SK-N-MC (cell line): ENCODE measurements around the gene RANBP17.
"Not testable (repeated sequence)": the region's sequence is repeated elsewhere in the genome, so short reads cannot be mapped to it uniquely, and the experiment has no call there.

Source experiments
- DNase-seq: peaks from one replicate; pipeline ENCODE4 v3.0.0-alpha.2; 2011; ENCODE audit warnings: low read depth, low spot score
- H3K27ac ChIP-seq: fragments of 200-600 bp; sonication (generic); 2 replicates; pipeline ENCODE4 v1.5.1; 2016; ENCODE audit warnings: mixed run types
- H3K36me3 ChIP-seq: fragments of 200-600 bp; sonication (generic); 2 replicates; pipeline ENCODE4 v1.6.1; 2017; ENCODE audit warnings: antibody characterized with exemption, low read length, mixed read lengths; ENCODE audit not compliant: insufficient read depth
- H3K4me3 ChIP-seq: fragments of 200-600 bp; sonication (generic); 2 replicates; pipeline ENCODE4 v1.5.1; 2016
- H3K9ac ChIP-seq: fragments of 200-600 bp; sonication (generic); 2 replicates; pipeline ENCODE4 v1.8.0; 2017; ENCODE audit warnings: mixed run types, mixed read lengths; ENCODE audit not compliant: insufficient read length
- H3K9me3 ChIP-seq: fragments of 200-600 bp; sonication (generic); 2 replicates; pipeline ENCODE4 v1.6.1; 2017; ENCODE audit warnings: low read depth, mild to moderate bottlenecking, antibody characterized with exemption, low read length, moderate library complexity, mixed read lengths
- EZH2 ChIP-seq: fragments of 200-600 bp; sonication (generic); IDR thresholded peaks from one replicate; pipeline ENCODE4 v1.6.1; 2017; ENCODE audit warnings: antibody characterized with exemption
- FOXP2 ChIP-seq: optimal IDR thresholded peaks from 2 replicates; pipeline ENCODE3; 2011; ENCODE audit warnings: mild to moderate bottlenecking, moderate library complexity; ENCODE audit not compliant: insufficient read depth; ENCODE audit errors: extremely low read length, control extremely low read depth
- POLR2AphosphoS5 ChIP-seq: IDR thresholded peaks from 2 replicates; pipeline ENCODE4 v1.6.1; 2012; ENCODE audit warnings: mild to moderate bottlenecking, low read depth, low read length, borderline replicate concordance

The RANBP17 gene

GRCh38 chr5:170860818-170861666, 776 bp upstream of the RANBP17 start:
- Histone ChIP-seq H3K27ac (no peak overlapping the region), H3K9ac (no peak overlapping the region), H3K36me3 (no peaks in the 10 kb centered on the region), H3K4me3 (no peak overlapping the region), H3K9me3 (no peaks in the 10 kb centered on the region)
- no peak for DNase-seq
- no peak for TF ChIP-seq EZH2
- TF ChIP-seq FOXP2: no peak
- no peak for TF ChIP-seq POLR2AphosphoS5

GRCh38 chr5:170861667-170861916, 226 bp upstream of the RANBP17 start:
- no peak overlapping the region for H3K4me3 ChIP-seq
- H3K36me3 ChIP-seq: no peaks in the 10 kb centered on the region
- no peak overlapping the region for H3K27ac ChIP-seq
- no peak overlapping the region for H3K9ac ChIP-seq
- no peaks in the 10 kb centered on the region for H3K9me3 ChIP-seq
- TF ChIP-seq EZH2: no peak
- no peak for TF ChIP-seq FOXP2
- no peak for DNase-seq

GRCh38 chr5:170863646-170864045, 1.8 kb downstream of the RANBP17 start:
- no peaks in the 10 kb centered on the region for H3K36me3 ChIP-seq
- TF ChIP-seq FOXP2 (no peak), EZH2 (no peak), POLR2AphosphoS5 (no peak)
- no peaks in the 10 kb centered on the region for H3K9me3 ChIP-seq
- H3K4me3 ChIP-seq: no peak overlapping the region
- no peak overlapping the region for H3K27ac ChIP-seq
- H3K9ac ChIP-seq: no peak overlapping the region
- DNase-seq: no peak

- Histone ChIP-seq H3K36me3 (no peaks in the 10 kb centered on the region), H3K4me3 (no peak overlapping the region), H3K9me3 (no peaks in the 10 kb centered on the region), H3K27ac (no peak overlapping the region), H3K9ac (no peak overlapping the region)
- no peak for TF ChIP-seq POLR2AphosphoS5
- TF ChIP-seq FOXP2: no peak
- no peak for TF ChIP-seq EZH2
- no peak for DNase-seq
Measured at GRCh38 chr5:170865622-170866021, 3.8 kb downstream of the RANBP17 start.

- TF ChIP-seq EZH2 (no peak), POLR2AphosphoS5 (no peak), FOXP2 (no peak)
- no peak overlapping the region for H3K4me3 ChIP-seq
- no peak for DNase-seq
Measured at GRCh38 chr5:170867825-170868224, 6.0 kb downstream of the RANBP17 start.

GRCh38 chr5:170870390-170870789, 8.6 kb downstream of the RANBP17 start:
- not testable (repeated sequence) for H3K4me3 ChIP-seq, H3K36me3 ChIP-seq, H3K9me3 ChIP-seq, H3K9ac ChIP-seq, DNase-seq, H3K27ac ChIP-seq

More at GRCh38 chr5:170867825-170868224, 6.0 kb downstream of the RANBP17 start:
- Histone ChIP-seq H3K36me3 (no peaks in the 10 kb centered on the region), H3K9ac (no peak overlapping the region), H3K9me3 (no peaks in the 10 kb centered on the region), H3K27ac (no peak overlapping the region)

- DNase-seq: no peak
Measured at GRCh38 chr5:170874017-170874416, 12.2 kb downstream of the RANBP17 start.

GRCh38 chr5:170875811-170876210, 14.0 kb downstream of the RANBP17 start:
- no peak overlapping the region for H3K9ac ChIP-seq
- no peak overlapping the region for H3K4me3 ChIP-seq
- TF ChIP-seq EZH2 (no peak), POLR2AphosphoS5 (no peak), FOXP2 (no peak)
- H3K36me3 ChIP-seq: no peaks in the 10 kb centered on the region
- DNase-seq: no peak
- no peak overlapping the region for H3K27ac ChIP-seq
- H3K9me3 ChIP-seq: no peaks in the 10 kb centered on the region

More at GRCh38 chr5:170874017-170874416, 12.2 kb downstream of the RANBP17 start:
- H3K9ac ChIP-seq: no peak overlapping the region
- no peak overlapping the region for H3K4me3 ChIP-seq
- H3K9me3 ChIP-seq: no peaks in the 10 kb centered on the region
- no peak for TF ChIP-seq EZH2
- no peak for TF ChIP-seq FOXP2
- H3K27ac ChIP-seq: no peak overlapping the region
- no peaks in the 10 kb centered on the region for H3K36me3 ChIP-seq

- Histone ChIP-seq H3K9ac (no peak overlapping the region), H3K4me3 (no peak overlapping the region), H3K36me3 (no peaks in the 10 kb centered on the region), H3K9me3 (no peaks in the 10 kb centered on the region), H3K27ac (no peak overlapping the region)
- DNase-seq: no peak
- TF ChIP-seq EZH2: no peak
- TF ChIP-seq POLR2AphosphoS5: no peak
- TF ChIP-seq FOXP2: no peak
Measured at GRCh38 chr5:170880084-170880483, 18.3 kb downstream of the RANBP17 start.
